WTC11 (cell line): ENCODE results near the gene AKT3. TPM values are rescaled to one million over a fixed set of nuclear protein-coding genes. Genes with fewer than 3 reads are reported as not detected.

Experiments
- ATAC-seq: fragments of 200-7000 bp; cut with Tn5 transposase; 2 replicates; pipeline ENCODE4 v1.10.0; 2021; ENCODE audit warnings: mild to moderate bottlenecking, moderate library complexity
- CTCF ChIA-PET: fragments of 300-600 bp; sonication (Branson Sonifier 250); formaldehyde crosslinking; loops from one replicate; lab custom pipeline; 2021; ENCODE audit warnings: antibody characterized with exemption; lab: Charles Lee
- POLR2A ChIA-PET: fragments of 350-600 bp; sonication (Branson Sonifier 250); formaldehyde crosslinking; loops from one replicate; lab custom pipeline; 2021; ENCODE audit warnings: antibody characterized with exemption; lab: Charles Lee
- DNase-seq: peaks from one replicate; pipeline ENCODE4 v3.0.0; 2021; ENCODE audit warnings: low spot score
- H3K27ac Mint-ChIP-seq: 2 replicates; pipeline ENCODE4 v1.8.0; 2021; ENCODE audit warnings: mixed read lengths
- H3K27me3 Mint-ChIP-seq: 2 replicates; pipeline ENCODE4 v1.8.0; 2021; ENCODE audit warnings: low read depth, mild to moderate bottlenecking, moderate library complexity, mixed read lengths
- H3K36me3 Mint-ChIP-seq: 2 replicates; pipeline ENCODE4 v1.8.0; 2021; ENCODE audit warnings: mixed read lengths
- H3K4me1 Mint-ChIP-seq: 2 replicates; pipeline ENCODE4 v1.8.0; 2022; ENCODE audit warnings: mixed read lengths
- H3K4me3 Mint-ChIP-seq: 2 replicates; pipeline ENCODE4 v1.8.0; 2021; ENCODE audit warnings: mild to moderate bottlenecking, moderate library complexity, mixed read lengths
- H3K9me3 Mint-ChIP-seq: 2 replicates; pipeline ENCODE4 v1.8.0; 2021; ENCODE audit warnings: mixed read lengths
- ATF2 ChIP-seq: sonication (generic); formaldehyde crosslinking; IDR thresholded peaks from 2 replicates; pipeline ENCODE4 v1.8.1; 2022; ENCODE audit warnings: low read depth, missing genetic modification reagents, borderline replicate concordance
- CBFB ChIP-seq: sonication (generic); formaldehyde crosslinking; IDR thresholded peaks from 2 replicates; pipeline ENCODE4 v1.8.1; 2022; ENCODE audit warnings: mild to moderate bottlenecking, low read depth, missing genetic modification reagents
- CREB1 ChIP-seq: sonication (generic); formaldehyde crosslinking; IDR thresholded peaks from 2 replicates; pipeline ENCODE4 v1.8.0; 2023; ENCODE audit warnings: mild to moderate bottlenecking, missing genetic modification reagents
- CTCF ChIP-seq: fragments of 200-600 bp; IDR thresholded peaks from 2 replicates; pipeline ENCODE4 v1.8.0; 2022; ENCODE audit warnings: antibody characterized with exemption
- FOXK1 ChIP-seq: sonication (generic); formaldehyde crosslinking; IDR thresholded peaks from 2 replicates; pipeline ENCODE4 v1.8.0; 2022; ENCODE audit warnings: mild to moderate bottlenecking, moderate library complexity, missing genetic modification reagents
- GABPB1 ChIP-seq: sonication (generic); formaldehyde crosslinking; IDR thresholded peaks from 2 replicates; pipeline ENCODE4 v1.8.1; 2023; ENCODE audit warnings: mild to moderate bottlenecking, missing genetic modification reagents
- GRHL2 ChIP-seq: fragments of 250-450 bp; sonication (Bioruptor Pico); IDR thresholded peaks from 2 replicates; pipeline ENCODE4 v1.8.0; 2022; ENCODE audit warnings: mild to moderate bottlenecking, moderate library complexity; ENCODE audit not compliant: insufficient replicate concordance, severe bottlenecking
- KAT7 ChIP-seq: sonication (generic); formaldehyde crosslinking; IDR thresholded peaks from 2 replicates; pipeline ENCODE4 v1.8.1; 2023; ENCODE audit warnings: missing genetic modification reagents, mild to moderate bottlenecking, borderline replicate concordance
- NR2C2 ChIP-seq: sonication (generic); formaldehyde crosslinking; IDR thresholded peaks from 2 replicates; pipeline ENCODE4 v1.8.0; 2022; ENCODE audit warnings: mild to moderate bottlenecking, missing genetic modification reagents
- NR3C1 ChIP-seq: sonication (generic); formaldehyde crosslinking; conservative IDR thresholded peaks from 2 replicates; pipeline ENCODE4 v1.8.1; 2023; ENCODE audit warnings: low read depth, mild to moderate bottlenecking, missing genetic modification reagents
- PRDM15 ChIP-seq: sonication (generic); formaldehyde crosslinking; IDR thresholded peaks from 2 replicates; pipeline ENCODE4 v1.8.0; 2022; ENCODE audit warnings: missing genetic modification reagents
- ZMAT4 ChIP-seq: fragments of 250-450 bp; sonication (Bioruptor Pico); IDR thresholded peaks from 2 replicates; pipeline ENCODE4 v1.9.0; 2021; ENCODE audit warnings: mild to moderate bottlenecking
- ZNF138 ChIP-seq: sonication (generic); formaldehyde crosslinking; conservative IDR thresholded peaks from 2 replicates; pipeline ENCODE4 v1.8.1; 2022; ENCODE audit warnings: mild to moderate bottlenecking, moderate library complexity, missing genetic modification reagents
- ZNF263 ChIP-seq: sonication (generic); formaldehyde crosslinking; IDR thresholded peaks from 2 replicates; pipeline ENCODE4 v1.8.1; 2022; ENCODE audit warnings: low read depth, mild to moderate bottlenecking, moderate library complexity, missing genetic modification reagents
- ZNF416 ChIP-seq: fragments of 250-450 bp; sonication (Bioruptor Pico); IDR thresholded peaks from 2 replicates; pipeline ENCODE4 v1.9.0; 2021; ENCODE audit warnings: mild to moderate bottlenecking, inconsistent platforms
- ZNF425 ChIP-seq: fragments of 250-450 bp; sonication (Bioruptor Pico); conservative IDR thresholded peaks from 2 replicates; pipeline ENCODE4 v1.9.0; 2021; ENCODE audit warnings: mild to moderate bottlenecking
- ZNF532 ChIP-seq: fragments of 250-450 bp; sonication (Bioruptor Pico); IDR thresholded peaks from 2 replicates; pipeline ENCODE4 v1.9.0; 2021; ENCODE audit warnings: mild to moderate bottlenecking, borderline replicate concordance
- ZNF671 ChIP-seq: fragments of 250-450 bp; sonication (Bioruptor Pico); IDR thresholded peaks from 2 replicates; pipeline ENCODE4 v1.8.0; 2021; ENCODE audit warnings: mild to moderate bottlenecking
- ZSCAN18 ChIP-seq: fragments of 250-450 bp; sonication (Bioruptor Pico); IDR thresholded peaks from 2 replicates; pipeline ENCODE4 v2.1.2; 2022; ENCODE audit warnings: mild to moderate bottlenecking, moderate library complexity
- total RNA-seq: library from RNA; stranded (reverse); gene quantifications from 3 replicates; pipeline ENCODE4 v1.2.3, GENCODE V29; 2021

AKT3 gene
- total RNA-seq, 1 experiment from 2014 or later = 38.5 TPM

- H3K27ac Mint-ChIP-seq = no peak overlapping the region
- ChIA-PET CTCF (no interaction called here), POLR2A (interaction anchor here (0.6 kb wide), 1 partner anchor 77 kb away, joined by 5 read pairs; no protein-coding TSS in a partner anchor)
- no peak overlapping the region for H3K4me3 Mint-ChIP-seq
- H3K9me3 Mint-ChIP-seq = no peaks in the 10 kb centered on the region
- no peaks in the 10 kb centered on the region for H3K36me3 Mint-ChIP-seq
- ATAC-seq (no peak), DNase-seq (no peak)
- TF ChIP-seq GRHL2 (no peak), ZNF532 (CRISPR knock-in tag) (no peak), ATF2 (no peak), FOXK1 (no peak), ZSCAN18 (CRISPR knock-in tag) (no peak), NR2C2 (no peak), ZMAT4 (CRISPR knock-in tag) (no peak), ZNF138 (no peak), ZNF416 (CRISPR knock-in tag) (no peak), ZNF263 (CRISPR knock-in tag) (no peak), ZNF425 (CRISPR knock-in tag) (no peak), ZNF671 (CRISPR knock-in tag) (no peak), PRDM15 (CRISPR knock-in tag) (no peak), KAT7 (CRISPR knock-in tag) (no peak), CREB1 (no peak), GABPB1 (CRISPR knock-in tag) (no peak), CBFB (CRISPR knock-in tag) (no peak), NR3C1 (CRISPR knock-in tag) (no peak), CTCF (no peak)
- no peaks in the 10 kb centered on the region for H3K27me3 Mint-ChIP-seq
- no peaks in the 10 kb centered on the region for H3K4me1 Mint-ChIP-seq
Observed at GRCh38 chr1:243568793-243569192, 281.2 kb downstream of the AKT3 start.
